Left colon (tissue), 2 donors: ENCODE measurements around the gene LZTFL1. TPM values are rescaled to one million over a fixed set of nuclear protein-coding genes. Genes with fewer than 3 reads are reported as not detected.
"Not testable (repeated sequence)": the region's sequence is repeated elsewhere in the genome, so short reads cannot be mapped to it uniquely, and the experiment has no call there.

ENCODE experiments used
- ATAC-seq: fragments of 200-7000 bp; cut with Tn5 transposase; one replicate; pipeline ENCODE4 v1.9.1; 2020; ENCODE audit warnings: mild to moderate bottlenecking, moderate library complexity
- DNase-seq, 2 donors: peaks; one replicate each; pipeline ENCODE4 v3.0.0-alpha.2; 2020
- intact Hi-C, 2 donors: fragments of 100-400 bp; cut with DNase I in 1 of 2; cut with micrococcal nuclease in 1 of 2; formaldehyde crosslinking; loops; one replicate each; pipeline versions ENCODE4 v1.11.2 to v1.14.0; 2022; cut with DNase I, micrococcal nuclease
- total RNA-seq, 2 donors: library from RNA; stranded (reverse); fragmentation: NEBNext Ultra II Directional; extraction: Animal tissue kit (Norgen Biotek cat#: 25700); gene quantifications; one replicate each; pipeline ENCODE4 v1.2.1, GENCODE V29; 2021
- donor health status: DM: no; HTN: no; CAD: no.
- donor health status: DM: yes; HTN: yes; CAD: no.

Gene LZTFL1
- total RNA-seq, 2 donors from 2014 or later: 9.8 to 11.2 TPM

DNA sequence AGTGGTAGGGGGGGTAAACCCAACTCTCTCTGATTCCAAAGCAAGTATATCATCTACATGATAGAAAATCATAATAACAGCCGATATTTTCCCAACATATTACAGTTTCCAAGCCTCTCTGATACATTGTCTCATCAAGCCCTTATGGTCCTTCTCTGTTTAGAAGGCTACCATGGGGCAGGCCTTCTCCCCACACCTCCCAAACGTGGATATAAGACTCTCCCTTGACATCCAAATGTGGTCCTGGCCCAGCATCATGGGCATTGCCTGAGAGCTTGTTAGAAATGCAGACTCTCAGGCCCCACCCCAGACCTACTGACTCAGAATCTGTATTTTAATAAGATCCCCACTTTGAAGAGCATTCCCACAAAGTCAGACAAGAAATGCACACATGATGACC lies 26.7 kb upstream of the LZTFL1 start:
- DNase-seq (no peak), ATAC-seq (no peak)
- intact Hi-C loops: no loop called here

DNA sequence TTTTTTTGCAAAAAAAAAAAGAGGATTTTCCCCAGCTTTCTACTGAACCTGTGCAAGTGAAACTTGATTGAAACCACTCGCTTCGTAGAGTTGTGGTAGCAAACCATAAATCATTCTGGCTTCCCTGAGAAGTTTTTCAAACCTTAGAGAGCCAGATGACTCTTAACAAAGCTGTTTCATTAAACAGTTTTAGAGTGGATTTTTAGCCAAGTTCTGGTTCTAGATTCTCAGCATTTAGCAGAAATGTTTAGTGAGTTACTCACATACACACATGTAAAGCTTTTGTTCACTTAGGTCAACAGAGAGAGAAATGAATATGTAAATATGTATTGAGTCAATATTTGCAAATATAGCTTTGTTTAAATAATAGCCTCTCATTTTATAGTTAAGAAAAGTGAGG lies 26.3 kb upstream of the LZTFL1 start:
- DNase-seq (no peak), ATAC-seq (no peak)

DNA sequence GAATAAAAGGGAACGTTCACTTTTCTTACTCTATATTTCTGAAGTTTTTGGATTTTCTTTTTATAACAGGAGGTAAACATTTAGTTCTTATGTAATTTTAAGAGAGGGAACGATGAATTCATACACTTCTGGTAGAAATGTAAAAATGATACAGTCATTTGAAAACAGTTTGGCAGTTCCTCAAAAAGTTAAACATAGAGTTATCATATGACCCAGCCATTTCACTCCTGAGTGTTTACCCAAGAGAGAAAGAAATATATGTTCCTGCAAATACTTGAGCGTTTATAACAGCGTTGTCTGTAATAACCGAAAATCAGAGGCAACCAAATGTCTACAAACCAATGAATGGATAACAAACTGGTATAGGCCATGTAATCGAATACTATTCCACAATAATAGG lies 23.6 kb upstream of the LZTFL1 start:
- no peak for ATAC-seq
- intact Hi-C loops: no loop called here

More for the DNA sequence above, 26.3 kb upstream of the LZTFL1 start:
- intact Hi-C loops: no loop called here

DNA sequence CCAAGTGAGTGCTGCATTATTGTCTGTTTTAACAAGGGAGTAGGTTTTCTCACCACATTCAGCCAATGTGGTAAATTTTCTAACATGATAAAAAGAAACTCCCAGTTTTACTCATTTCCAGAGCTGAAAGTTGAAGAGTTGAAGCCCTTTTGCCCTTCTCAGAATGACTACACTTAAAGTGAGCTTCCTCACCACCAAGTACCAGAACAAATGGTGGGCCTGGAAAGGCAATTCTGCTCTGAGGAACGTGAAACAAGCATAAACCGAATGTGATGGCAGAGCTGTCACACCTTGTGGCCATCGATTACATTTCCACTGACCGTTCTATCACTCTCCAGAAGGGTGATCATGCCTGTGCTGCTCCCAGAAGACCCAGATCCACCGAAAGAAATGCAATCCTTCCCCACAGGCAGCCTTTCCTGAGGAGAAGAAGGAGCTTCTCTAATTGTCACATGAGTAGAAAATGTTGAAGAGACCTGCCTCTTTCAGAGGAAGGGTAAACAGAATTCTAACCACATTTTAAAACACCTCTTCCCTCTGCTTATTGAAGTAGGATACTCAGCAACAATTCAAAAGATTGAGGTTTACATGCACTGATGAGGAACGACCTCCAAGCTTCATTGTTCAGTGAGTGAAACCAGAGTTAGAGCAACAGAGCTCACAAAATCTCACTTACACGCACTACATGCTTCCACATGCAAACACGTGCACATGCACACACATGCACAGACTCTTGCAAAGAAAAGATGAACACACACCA lies 23.0 kb upstream of the LZTFL1 start:
- no peak for ATAC-seq
- DNase-seq: no peak
- intact Hi-C loops: no loop called here

More for the DNA sequence above, 23.6 kb upstream of the LZTFL1 start:
- DNase-seq: no peak

DNA sequence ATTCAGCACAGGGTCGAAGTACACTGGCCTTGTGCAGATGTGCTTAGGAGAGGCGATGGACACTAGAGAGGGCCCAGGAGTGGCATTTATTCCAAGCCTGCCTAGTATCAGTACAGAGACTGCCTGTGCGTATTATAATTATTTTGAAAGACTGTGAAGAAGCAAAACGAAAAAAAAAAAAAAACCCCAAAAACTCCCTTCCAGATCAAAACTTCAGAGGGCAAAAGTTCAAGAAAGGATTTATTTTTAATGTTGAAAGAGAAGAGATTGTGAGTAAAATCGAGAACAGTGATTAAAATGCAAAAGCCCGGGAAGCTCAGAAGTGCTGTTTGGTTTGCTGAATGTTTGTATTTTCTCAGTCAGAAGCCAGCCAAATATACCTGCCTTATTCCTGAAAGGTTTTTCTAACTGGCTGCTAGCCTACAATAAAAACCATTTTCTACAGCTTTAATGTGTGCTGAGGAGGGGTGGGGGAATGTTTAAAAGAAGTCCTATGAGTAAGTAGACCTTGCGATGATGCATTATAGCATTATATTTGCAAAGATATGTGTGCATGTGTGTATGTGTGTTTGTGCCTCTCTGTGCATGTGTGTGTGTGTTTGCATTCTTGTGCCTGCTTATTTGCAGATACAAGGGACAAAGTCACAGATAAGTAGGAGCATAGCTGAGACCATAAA lies 19.3 kb upstream of the LZTFL1 start:
- no peak for DNase-seq
- intact Hi-C loops: no loop called here
- ATAC-seq: peak; percentile 85

DNA sequence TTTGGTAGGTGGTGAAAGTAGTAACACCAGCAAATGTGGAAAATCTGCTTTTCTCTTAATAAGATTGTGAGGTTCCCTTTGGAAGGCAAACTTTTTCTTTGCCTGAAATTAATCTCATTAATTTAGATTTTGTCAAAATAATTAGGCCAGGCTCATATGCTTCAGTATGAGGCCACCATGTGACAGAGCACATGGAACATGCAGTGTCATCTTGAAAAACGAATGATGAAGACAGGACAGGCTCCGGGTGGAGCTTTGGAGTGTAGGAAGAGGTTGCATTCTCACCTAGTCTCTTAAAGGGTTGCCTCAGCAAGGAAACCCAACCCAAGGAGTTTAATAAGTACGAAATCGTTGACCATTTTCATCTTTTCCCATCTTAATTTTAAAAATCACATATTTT lies 18.6 kb upstream of the LZTFL1 start:
- ATAC-seq: no peak
- intact Hi-C loops: no loop called here
- no peak for DNase-seq

DNA sequence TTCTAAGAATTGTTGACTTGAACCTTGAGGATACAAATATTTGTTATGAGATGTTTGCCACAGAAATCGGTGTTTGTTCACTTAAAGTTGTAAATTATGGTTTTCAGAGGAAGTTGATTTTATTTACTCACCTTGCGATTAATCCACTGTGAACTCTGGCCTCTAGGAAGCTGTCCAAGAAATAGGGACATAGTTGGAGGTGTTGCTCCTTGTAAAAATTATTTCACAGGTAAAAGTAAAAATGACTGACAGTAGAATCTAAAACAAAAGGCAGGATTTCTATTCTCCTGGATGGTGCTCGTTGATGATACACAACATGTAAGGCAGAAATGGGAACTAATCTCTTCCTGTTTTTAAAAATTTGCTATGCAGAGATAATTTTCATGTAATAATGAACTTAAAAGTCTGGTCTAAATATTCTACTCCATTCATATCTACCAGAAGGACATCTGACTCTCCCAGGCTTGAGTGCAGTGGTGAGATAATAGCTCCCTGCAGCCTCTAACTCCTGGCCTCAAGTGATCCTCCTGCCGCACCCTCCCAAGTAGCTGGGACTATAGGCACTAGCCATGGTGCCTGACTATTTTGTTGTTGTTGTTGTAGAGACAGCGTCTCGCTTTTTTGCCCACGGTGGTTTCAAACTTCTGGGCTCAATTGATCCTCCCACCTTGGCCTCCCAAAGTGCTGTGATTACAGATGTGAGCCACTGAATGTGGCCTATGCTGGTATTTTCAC lies 17.1 kb upstream of the LZTFL1 start:
- no peak for ATAC-seq
- intact Hi-C loops: no loop called here
- DNase-seq: no peak

DNA sequence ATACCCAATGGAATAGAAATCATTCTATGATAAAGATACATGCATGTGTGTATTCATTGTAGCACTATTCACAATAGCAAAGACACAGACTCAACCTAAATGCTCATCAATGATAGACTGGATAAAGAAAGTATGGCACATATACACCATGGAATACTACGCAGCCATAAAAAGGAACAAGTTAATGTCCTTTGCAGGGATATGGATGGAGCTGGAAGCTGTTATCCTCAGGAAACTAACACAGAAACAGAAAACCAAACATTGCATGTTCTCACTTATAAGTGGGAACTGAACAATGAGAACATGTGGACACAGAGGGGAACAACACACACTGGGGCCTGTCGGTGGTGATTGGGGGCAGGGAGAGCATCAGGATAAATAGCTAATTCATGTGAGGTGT lies 15.1 kb upstream of the LZTFL1 start:
- intact Hi-C loops, ATAC-seq, DNase-seq: not testable (repeated sequence)

DNA sequence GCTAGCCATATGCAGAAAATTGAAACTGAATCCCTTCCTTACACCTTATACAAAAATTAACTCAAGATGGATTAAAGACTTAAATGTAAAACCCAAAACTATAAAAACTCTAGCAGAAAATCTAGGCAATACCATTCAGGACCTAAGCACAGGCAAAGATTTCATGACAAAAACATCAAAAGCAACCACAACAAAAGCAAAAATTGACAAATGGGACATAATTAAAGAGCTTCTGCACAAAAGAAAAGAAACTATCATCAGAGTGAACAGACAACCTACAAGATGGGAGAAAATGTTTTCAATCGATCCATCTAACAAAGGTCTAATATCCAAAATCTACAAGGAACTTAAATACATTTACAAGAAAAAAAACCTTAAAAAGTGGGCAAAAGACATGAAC lies 14.4 kb upstream of the LZTFL1 start:
- ATAC-seq, intact Hi-C loops, DNase-seq: not testable (repeated sequence)

DNA sequence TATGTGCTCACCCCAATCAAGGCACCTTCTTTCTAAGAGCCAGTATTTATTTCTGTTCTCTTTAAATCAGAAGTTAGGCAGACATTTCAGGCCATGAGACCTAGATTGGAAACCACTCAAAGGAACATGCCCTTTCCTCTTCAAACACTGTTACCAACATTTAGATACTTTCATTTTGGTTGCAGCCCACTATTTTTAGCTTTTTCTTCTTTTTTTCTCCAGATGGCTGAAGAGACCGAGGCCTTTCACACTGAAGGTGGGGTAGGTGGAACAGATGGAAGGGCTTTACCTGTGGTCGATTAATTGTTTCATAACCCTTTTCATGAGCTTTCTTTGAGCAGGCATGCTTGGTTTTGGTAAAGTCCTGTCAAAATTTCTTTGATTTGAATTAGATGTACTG lies 10.9 kb upstream of the LZTFL1 start:
- ATAC-seq (no peak), DNase-seq (no peak)
- intact Hi-C loops: no loop called here

DNA sequence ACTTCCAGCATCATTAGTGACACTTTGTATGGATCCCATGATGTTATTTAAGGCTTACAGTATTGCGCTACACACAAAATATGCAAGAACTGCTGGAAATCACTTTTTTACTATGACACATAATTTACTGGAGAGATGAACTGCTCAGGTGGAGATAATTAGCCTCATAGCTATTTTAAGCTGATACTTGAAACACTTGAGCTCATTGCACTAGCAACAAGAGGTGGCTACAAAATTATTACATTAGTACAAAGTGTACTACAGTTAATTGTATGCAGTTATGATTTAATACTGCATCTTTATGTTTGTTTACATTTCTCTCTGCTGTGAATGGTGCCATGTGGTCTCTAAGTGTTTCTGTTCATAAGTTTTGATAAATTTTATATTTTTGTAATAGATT lies 6.5 kb upstream of the LZTFL1 start:
- no peak for DNase-seq
- intact Hi-C loops: no loop called here

DNA sequence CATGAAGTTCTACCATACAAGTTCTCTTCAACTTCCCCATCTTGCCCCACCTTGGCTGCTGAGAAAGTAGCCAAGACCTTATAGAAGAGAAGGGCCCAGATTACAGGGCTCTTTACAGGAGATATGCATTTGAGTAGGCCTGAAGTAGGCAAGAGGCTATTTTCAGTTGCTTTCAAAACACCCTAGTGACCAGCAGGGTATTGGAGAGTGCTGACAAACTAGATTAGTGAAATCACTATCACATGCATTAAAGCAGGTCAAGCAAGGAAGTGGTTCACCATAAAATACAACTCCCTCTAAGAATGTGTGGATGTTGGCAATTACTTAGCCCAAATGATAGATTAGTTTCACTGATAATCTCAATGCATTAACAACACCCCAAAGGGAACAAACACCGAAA lies 2.7 kb upstream of the LZTFL1 start:
- intact Hi-C loops: no loop called here
- no peak for ATAC-seq
- DNase-seq: no peak

More for the DNA sequence above, 6.5 kb upstream of the LZTFL1 start:
- ATAC-seq: no peak

DNA sequence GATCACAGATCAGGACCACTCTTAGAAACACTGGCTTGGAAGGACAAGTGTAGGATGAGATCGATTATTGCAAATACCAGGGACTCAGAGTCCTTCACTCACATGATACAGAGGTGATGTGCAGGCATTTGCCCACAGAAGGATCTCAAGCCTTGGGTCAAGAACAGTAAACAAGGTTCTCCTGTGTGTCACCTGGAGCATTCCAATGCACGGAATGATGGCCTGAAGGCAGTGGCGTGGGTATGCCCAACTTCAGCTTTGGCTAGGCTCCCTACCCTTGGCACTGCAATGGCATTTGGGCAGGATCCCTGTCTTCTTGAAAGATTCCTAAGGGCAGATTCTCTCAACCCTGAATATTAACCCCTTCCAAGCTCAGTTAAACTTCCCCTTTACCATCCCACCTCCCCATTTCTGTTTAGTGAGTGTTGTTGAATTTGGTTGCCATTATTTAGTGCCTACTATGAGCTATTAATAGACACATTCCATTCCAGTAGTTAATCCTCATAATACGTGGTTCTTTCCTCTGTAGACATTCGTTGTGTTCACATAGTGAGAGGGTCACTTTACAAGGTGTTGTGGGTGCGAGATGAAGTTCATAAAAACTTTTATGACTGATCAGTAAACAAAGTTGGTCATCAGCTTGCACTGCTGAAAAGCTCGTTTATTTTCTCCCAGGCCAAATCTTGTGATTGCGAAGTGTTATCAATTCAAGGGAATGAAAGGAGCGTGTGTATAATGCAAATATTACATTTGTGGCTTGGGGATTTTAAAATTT lies 1.1 kb upstream of the LZTFL1 start:
- intact Hi-C loops: no loop called here
- DNase-seq: no peak
- no peak for ATAC-seq

DNA sequence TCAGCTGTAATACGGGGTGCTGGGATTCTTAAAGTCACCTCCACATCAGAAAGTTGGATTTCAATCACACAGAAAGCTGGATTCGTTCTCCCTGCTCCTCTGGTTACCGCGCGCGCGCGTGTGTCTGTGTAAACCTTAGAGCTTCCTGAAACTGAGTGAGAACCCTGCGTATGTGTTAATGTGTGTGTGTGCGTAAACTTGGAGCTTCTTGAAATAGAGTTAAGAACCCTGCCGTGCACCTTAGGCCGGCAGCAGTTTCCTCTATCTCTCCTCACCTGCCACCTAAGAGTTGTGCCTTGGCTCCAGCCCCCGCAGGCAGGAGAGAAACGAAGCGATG lies 531 bp downstream of the LZTFL1 start:
- peak in 1 of 2 donors; percentile 41 for DNase-seq
- intact Hi-C loops: no loop called here
- ATAC-seq: peak; percentile 61

DNA sequence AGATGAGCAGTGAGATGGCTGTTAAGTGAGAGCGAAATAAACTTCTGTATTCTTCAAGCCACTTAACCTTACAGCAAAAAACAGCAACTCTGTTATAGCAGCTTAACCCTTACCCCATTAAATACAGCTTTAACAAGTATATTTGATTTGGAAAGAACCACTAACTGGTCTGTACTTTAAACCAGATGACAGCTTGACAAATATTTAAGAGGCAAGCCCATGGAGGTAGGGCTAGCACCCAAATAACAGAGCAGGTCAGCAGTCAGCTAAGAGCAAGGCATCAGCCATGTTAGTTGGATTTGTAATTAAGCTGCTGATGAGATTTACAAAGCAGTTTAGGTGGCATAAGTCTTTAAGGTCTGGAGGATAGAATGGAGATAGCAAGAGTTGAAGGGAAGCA lies 3.5 kb downstream of the LZTFL1 start:
- DNase-seq (no peak), ATAC-seq (no peak)
- intact Hi-C loops: no loop called here

DNA sequence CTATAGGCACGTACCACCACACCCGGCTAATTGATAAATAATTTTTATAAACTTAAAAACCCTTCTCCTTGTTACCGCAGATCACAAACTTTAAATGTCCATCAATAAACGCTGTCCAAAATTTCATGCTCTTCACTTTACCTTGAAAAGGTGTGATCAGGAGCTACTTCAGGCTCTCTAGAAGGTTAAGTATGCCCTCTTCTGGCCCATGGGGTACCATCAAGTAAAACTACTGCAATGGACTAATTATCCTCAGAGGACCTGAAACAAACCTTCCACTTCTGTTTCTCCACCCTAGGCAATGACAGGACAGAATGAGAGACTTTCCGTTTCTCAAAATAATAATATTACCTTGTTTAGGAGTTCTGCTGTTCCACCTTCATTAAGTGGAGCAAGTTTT lies 9.2 kb downstream of the LZTFL1 start:
- no peak for DNase-seq
- intact Hi-C loops: no loop called here
- ATAC-seq: peak; percentile 80

DNA sequence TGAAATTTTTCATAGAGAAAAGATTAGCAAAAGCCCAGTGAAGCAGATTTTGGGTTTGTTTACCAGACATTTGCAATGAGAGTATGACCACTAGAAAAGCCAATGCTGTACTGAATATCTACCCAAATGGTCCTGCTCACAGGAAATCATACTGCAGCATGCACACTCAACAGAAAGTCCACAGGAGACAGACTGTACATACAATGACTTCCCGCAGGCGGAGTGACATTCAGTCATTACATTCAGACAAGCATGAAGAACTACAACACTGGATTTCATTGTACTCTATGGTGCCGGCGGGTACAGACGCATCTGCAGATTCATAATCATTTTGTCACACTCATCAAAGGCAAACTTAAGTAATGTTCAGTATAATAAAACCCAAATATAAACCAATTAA lies 11.8 kb downstream of the LZTFL1 start:
- no peak for DNase-seq
- ATAC-seq: no peak
- intact Hi-C loops: no loop called here

DNA sequence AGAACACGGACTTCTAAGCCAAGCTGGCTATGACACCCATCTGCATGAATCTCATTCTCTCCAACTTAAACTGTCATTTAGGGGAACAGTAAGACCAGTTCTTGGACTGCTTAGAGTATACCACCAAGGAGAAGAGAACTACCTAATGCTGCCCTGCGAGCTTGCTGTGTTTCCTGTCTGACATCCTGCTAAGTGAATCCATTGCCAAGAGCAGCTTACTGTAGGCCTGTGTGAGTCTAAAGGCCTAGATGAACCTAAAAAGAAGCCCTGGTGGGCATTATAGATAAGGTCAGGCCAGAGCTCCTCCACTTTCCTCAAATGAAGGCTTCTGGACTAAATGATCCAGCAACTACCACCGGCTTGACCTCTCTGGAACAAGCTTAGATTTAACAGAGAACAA lies 15.0 kb downstream of the LZTFL1 start:
- DNase-seq: no peak
- no peak for ATAC-seq
- intact Hi-C loops: no loop called here

DNA sequence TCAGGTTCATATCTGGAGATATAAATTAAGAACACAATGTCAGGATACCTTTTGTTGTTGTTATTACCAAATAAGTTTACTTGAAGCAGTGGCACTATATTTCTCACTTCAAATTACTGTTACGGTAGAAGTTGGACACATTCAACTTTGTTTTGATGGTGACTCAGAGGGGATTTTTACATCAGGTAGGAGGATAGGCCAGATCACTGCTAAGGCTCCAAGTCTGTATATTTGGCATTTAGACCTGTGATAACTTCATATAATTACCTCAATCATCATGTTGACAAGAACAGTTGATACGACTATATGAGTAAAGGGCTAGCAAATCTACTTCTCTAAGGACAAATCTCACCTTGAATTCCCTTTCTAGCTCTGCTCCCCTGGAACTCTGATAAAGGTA lies 15.6 kb downstream of the LZTFL1 start:
- DNase-seq (no peak), ATAC-seq (no peak)
- intact Hi-C loops: no loop called here
